Smooth muscle cell (in vitro differentiated cells): ENCODE measurements around the gene VRTN. TPM values are rescaled to one million over a fixed set of nuclear protein-coding genes. Genes with fewer than 3 reads are reported as not detected.
"Not testable (repeated sequence)": the region's sequence is repeated elsewhere in the genome, so short reads cannot be mapped to it uniquely, and the experiment has no call there.

Experiments used
- DNase-seq: peaks from one replicate; lab custom pipeline; 2025; ENCODE audit not compliant: unreplicated experiment; lab: John Stamatoyannopoulos, UW
- H2AFZ ChIP-seq: fragments of 200-600 bp; sonication (generic); 2 replicates; pipeline ENCODE4 v1.6.0; 2016; ENCODE audit warnings: antibody characterized with exemption, low read depth, mild to moderate bottlenecking
- H3F3A ChIP-seq: fragments of 200-600 bp; sonication (generic); 2 replicates; pipeline ENCODE4 v1.6.0; 2017; ENCODE audit warnings: antibody characterized with exemption, low read depth
- H3K27ac ChIP-seq: fragments of 200-600 bp; sonication (generic); 2 replicates; pipeline ENCODE4 v1.5.1; 2016; ENCODE audit warnings: low read depth, mild to moderate bottlenecking
- H3K27me3 ChIP-seq: fragments of 200-600 bp; sonication (generic); 2 replicates; pipeline ENCODE4 v1.6.1; 2016; ENCODE audit warnings: low read depth, mild to moderate bottlenecking
- H3K36me3 ChIP-seq: fragments of 200-600 bp; sonication (generic); 2 replicates; pipeline ENCODE4 v1.5.1; 2016; ENCODE audit warnings: low read depth
- H3K4me1 ChIP-seq: fragments of 200-600 bp; sonication (generic); 2 replicates; pipeline ENCODE4 v1.5.1; 2016; ENCODE audit warnings: low read depth
- H3K4me2 ChIP-seq: fragments of 200-600 bp; sonication (generic); 2 replicates; pipeline ENCODE4 v1.6.0; 2016; ENCODE audit warnings: mild to moderate bottlenecking
- H3K4me3 ChIP-seq: fragments of 200-600 bp; sonication (generic); 2 replicates; pipeline ENCODE4 v1.5.1; 2016; ENCODE audit warnings: mild to moderate bottlenecking
- H3K79me2 ChIP-seq: fragments of 200-600 bp; sonication (generic); 2 replicates; pipeline ENCODE4 v1.6.0; 2016; ENCODE audit warnings: low read depth, mild to moderate bottlenecking
- H3K9ac ChIP-seq: fragments of 200-600 bp; sonication (generic); 2 replicates; pipeline ENCODE4 v1.6.0; 2016; ENCODE audit warnings: low read depth
- H3K9me3 ChIP-seq: fragments of 200-600 bp; sonication (generic); replicated peaks from 2 replicates; pipeline ENCODE4 v1.5.1; 2016; ENCODE audit warnings: low read depth
- H4K20me1 ChIP-seq: fragments of 200-600 bp; sonication (generic); 2 replicates; pipeline ENCODE4 v1.6.0; 2016; ENCODE audit warnings: low read depth
- WGBS: methylation state at CpG from one replicate; pipeline ENCODE4 v1.1.7; 2016; ENCODE audit warnings: low lambda C conversion rate; 5-methylcytosine and 5-hydroxymethylcytosine counted together
- polyA plus RNA-seq: library from polyadenylated mRNA; unstranded; fragments of >200 nt; fragmentation: Nextera tagmentation; extraction: Ambion mirVana; gene quantifications from 2 replicates; pipeline ENCODE4 v1.2.1, GENCODE V29; 2016
- total RNA-seq: library from RNA; depleted of rRNA; stranded (reverse); fragments of >200 nt; gene quantifications from 2 replicates; pipeline ENCODE4 v1.2.3, GENCODE V29; 2014
- TF ChIP-seq, protein P1 (sequence below): fragments of 200-600 bp; sonication (generic); IDR thresholded peaks from 2 replicates; pipeline ENCODE4 v1.5.1; 2017; ENCODE audit warnings: borderline replicate concordance, mild to moderate bottlenecking, antibody characterized with exemption; ENCODE audit not compliant: insufficient read depth, poor library complexity, severe bottlenecking

The VRTN gene
- total and polyA plus RNA-seq, 2 experiments from 2014 or later, result not detected

DNA sequence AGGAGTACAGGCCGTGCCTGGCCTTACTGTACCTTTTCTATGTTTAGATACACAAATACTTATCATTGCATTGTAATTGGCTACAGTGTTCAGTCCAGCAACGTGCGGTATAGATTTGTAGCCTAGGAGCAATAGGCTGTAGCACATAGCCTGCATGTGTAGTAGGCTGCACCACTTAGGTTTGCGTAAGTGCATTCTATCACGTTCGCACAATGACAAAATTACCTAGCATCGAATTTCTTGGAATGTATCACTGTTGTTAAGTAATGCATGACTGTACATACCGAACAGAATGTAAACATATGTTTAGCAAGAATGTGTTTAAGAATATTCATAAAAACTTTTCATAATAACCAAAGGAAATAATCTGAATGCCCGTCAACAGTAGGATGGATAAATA, 31.9 kb downstream of the VRTN start:
- H3K4me2 ChIP-seq, result no peak overlapping the region
- DNase-seq, result no peak
- peaks cover 4% of the 10 kb centered on the region for H3K27me3 ChIP-seq
- TF ChIP-seq, protein P1, sequence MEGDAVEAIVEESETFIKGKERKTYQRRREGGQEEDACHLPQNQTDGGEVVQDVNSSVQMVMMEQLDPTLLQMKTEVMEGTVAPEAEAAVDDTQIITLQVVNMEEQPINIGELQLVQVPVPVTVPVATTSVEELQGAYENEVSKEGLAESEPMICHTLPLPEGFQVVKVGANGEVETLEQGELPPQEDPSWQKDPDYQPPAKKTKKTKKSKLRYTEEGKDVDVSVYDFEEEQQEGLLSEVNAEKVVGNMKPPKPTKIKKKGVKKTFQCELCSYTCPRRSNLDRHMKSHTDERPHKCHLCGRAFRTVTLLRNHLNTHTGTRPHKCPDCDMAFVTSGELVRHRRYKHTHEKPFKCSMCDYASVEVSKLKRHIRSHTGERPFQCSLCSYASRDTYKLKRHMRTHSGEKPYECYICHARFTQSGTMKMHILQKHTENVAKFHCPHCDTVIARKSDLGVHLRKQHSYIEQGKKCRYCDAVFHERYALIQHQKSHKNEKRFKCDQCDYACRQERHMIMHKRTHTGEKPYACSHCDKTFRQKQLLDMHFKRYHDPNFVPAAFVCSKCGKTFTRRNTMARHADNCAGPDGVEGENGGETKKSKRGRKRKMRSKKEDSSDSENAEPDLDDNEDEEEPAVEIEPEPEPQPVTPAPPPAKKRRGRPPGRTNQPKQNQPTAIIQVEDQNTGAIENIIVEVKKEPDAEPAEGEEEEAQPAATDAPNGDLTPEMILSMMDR, result no peak
- no peak overlapping the region for H2AFZ ChIP-seq
- no peaks in the 10 kb centered on the region for H3K36me3 ChIP-seq
- H3K27ac ChIP-seq, result no peak overlapping the region
- H3F3A ChIP-seq, result no peaks in the 10 kb centered on the region
- 91% methylated on average over 9 of the region's 9 CpGs for WGBS
- H3K4me1 ChIP-seq, result no peaks in the 10 kb centered on the region
- H3K79me2 ChIP-seq, result no peaks in the 10 kb centered on the region
- H3K9me3 ChIP-seq, result no peaks in the 10 kb centered on the region
- H3K9ac ChIP-seq, result no peak overlapping the region
- H3K4me3 ChIP-seq, result no peak overlapping the region
- H4K20me1 ChIP-seq, result no peaks in the 10 kb centered on the region

DNA sequence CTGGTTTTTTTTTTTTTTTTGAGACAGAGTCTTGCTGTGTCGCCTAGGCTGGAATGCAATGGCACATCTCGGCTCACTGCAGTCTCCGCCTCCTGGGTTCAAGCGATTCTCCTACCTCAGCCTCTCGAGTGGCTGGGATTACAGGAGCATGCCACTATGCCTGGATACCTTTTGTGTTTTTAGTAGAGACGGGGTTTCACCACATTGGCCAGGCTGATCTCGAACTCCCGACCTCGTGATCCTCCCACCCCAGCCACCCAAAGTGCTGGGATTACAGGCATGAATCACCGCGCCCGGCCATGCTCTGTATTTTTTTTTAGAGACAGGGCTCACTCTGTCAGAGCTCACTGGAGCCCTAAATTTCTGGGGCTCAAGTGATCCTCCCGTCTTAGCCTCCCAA, 32.6 kb downstream of the VRTN start:
- TF ChIP-seq, protein P1, result no peak
- no peak overlapping the region for H3K27ac ChIP-seq
- H3K9ac ChIP-seq, result no peak overlapping the region
- no peaks in the 10 kb centered on the region for H3K4me1 ChIP-seq
- H3K36me3 ChIP-seq, result no peaks in the 10 kb centered on the region
- no peaks in the 10 kb centered on the region for H3F3A ChIP-seq
- 92% methylated on average over 13 of the region's 13 CpGs for WGBS
- H3K79me2 ChIP-seq, result no peaks in the 10 kb centered on the region
- no peaks in the 10 kb centered on the region for H3K9me3 ChIP-seq
- H3K4me2 ChIP-seq, result no peak overlapping the region
- DNase-seq, result no peak
- no peak overlapping the region for H3K4me3 ChIP-seq
- no peaks in the 10 kb centered on the region for H3K27me3 ChIP-seq
- no peak overlapping the region for H2AFZ ChIP-seq
- H4K20me1 ChIP-seq, result no peaks in the 10 kb centered on the region

DNA sequence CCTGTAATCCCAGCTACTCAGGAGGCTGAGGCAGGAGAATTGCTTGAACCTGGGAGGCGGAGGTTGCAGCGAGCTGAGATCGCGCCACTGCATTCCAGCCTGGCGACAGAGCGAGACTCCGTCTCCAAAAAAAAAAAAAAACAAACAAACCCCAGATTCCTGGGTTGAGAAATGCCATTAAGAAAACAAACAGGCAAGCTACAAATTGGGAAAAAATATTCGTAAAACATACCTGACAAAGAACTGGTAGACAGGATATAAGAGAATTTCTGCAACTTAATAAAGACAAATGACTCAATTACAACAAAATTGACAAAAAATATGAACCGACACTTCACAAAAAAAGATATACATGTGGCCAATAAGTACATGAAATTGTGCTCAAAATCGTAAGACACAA, 33.3 kb downstream of the VRTN start:
- H3F3A ChIP-seq, DNase-seq, H3K79me2 ChIP-seq, H2AFZ ChIP-seq, H3K4me3 ChIP-seq, H3K4me2 ChIP-seq, H3K36me3 ChIP-seq, H3K27me3 ChIP-seq, H3K27ac ChIP-seq, H3K9me3 ChIP-seq, H4K20me1 ChIP-seq, H3K4me1 ChIP-seq, H3K9ac ChIP-seq: not testable (repeated sequence)
- WGBS, result 85% methylated on average over 10 of the region's 10 CpGs

DNA sequence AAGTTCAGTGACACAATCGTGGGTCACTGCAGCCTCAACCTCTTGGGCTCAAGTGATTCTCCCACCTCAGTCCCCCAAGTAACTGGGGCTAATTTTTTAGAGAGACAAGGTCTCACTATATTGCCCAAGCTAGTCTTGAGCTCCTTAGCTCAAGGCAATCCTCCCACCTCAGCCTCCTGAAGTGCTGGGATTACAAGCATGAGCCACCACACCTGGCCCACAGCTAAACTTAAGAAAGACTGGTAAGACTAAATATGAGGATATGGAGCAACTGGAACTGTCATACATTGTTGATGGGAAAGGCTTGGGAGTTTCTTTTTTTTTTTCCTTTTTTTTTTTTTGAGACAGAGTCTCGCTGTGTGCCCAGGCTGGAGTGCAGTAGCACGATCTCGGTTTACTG, 34.0 kb downstream of the VRTN start:
- WGBS, result 87% methylated on average over 4 of the region's 4 CpGs
- Histone ChIP-seq H2AFZ (no peak overlapping the region), H3K36me3 (no peaks in the 10 kb centered on the region), H3K9me3 (no peaks in the 10 kb centered on the region), H3K79me2 (no peaks in the 10 kb centered on the region), H4K20me1 (no peaks in the 10 kb centered on the region), H3F3A (no peaks in the 10 kb centered on the region), H3K27me3 (peaks cover 13% of the 10 kb centered on the region), H3K4me3 (no peak overlapping the region), H3K9ac (no peak overlapping the region), H3K27ac (no peak overlapping the region), H3K4me1 (no peaks in the 10 kb centered on the region), H3K4me2 (no peak overlapping the region)
- TF ChIP-seq, protein P1, result no peak
- no peak for DNase-seq
